IPS DF 19.7 (cell line): ENCODE data around the gene FARP1.

Experiments
- DNase-seq: peaks from one replicate; pipeline ENCODE4 v3.0.0-alpha.2; 2013; ENCODE audit warnings: low read depth, low spot score

The FARP1 gene

DNA sequence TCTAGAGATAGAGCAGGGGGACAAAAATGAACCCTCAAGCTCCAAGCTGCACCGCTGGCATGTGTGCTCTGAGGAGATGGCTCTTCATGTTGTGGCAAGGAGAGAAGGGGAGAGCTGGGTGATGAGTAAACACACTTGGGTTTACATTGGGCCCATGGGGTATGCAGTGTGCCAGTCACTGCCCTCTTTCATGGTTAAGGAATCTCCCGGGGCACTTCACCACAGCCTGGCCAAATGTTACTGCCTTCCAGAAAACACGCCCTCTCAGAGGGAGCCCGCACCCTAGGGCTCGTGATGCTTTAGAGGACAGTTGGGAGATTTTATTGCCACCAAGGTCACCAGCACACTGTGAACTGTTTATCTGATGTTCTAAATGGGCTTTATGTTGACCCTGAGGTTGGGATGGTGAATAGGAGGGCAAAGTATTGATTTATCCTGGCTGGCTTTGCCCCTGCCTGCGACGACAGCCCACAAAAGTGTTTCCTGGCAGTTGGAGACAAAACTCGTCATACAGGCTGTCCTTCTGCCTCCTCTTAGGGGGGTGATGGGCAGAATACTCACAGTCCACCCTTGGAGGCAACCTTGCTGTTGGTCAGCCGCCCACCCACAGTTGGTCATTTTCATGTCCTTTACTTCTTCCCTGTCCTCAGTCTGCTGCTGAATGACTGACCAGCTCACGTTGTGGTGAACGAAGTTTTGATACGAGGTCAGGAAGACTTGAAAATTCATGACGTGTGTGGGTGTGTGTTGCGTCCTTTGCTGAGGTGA lies 277.1 kb downstream of the FARP1 start:
- no peak for DNase-seq

DNA sequence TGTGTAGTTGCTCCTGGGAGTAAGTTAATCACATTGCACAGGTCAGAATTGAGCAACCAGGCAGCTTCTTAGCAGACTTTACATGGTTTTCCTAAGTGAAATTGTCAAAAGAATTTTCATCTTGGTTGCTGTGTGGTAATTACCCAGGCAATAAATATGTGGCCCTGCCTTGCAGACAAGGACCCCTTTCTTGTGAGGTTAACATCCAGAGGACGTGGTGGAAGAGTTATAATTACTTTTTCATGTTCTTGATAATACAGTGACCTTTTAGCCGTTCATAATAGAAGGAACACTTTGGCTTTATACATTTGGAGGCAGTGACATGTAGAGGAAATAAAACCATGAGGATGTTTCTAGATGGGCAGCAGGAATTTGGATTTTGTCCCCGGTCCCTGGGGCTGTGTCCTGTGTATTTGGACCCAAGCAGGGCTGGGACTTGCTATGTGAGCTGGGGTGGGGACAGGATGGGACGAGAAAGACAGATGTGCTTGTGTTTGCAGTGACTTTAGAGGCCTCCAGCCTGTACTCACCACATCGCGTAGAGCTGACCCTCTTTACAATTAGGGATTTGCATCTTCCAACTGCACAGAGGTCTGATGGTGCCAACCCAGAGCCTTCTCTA lies 277.8 kb downstream of the FARP1 start:
- DNase-seq, result no peak

DNA sequence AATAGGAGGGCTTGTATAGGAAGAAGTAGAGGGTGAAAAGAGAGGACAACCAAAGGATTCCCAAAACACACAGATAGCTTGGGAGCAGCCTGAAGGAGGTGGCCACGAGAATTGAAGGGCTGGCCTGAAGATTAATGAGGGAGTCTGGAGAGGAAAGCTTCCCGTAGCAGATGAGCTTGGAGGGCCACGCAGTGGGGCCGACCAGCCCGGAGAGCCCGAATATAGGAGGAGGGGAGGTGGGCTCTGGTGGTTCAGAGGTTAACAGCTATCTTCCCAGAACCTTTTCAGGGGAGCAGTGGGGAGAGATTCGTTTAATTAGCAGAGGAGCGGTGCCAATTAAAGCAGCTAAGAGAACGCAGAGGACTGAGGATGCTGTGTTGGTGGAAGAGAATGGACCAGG lies 279.2 kb downstream of the FARP1 start:
- DNase-seq, result no peak

DNA sequence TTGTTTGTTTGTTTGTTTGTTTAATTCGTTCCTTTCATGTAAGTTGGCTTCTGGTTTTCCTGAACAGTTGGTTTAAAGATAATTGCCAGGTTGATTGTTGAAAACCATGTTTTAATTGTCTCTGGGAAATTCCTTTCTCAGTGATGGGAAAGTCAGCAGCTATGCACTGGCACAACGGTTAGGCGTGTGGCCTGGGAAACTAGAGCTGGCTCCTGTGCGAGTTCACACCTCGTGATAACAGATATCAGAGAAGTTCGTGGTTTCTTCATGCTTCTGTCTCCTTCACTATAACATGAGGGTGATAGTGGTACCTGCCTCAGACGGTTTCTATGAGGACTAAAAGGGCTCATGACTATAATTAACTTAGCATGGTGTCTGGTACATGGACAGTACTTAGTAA lies 280.5 kb downstream of the FARP1 start:
- DNase-seq, result no peak

DNA sequence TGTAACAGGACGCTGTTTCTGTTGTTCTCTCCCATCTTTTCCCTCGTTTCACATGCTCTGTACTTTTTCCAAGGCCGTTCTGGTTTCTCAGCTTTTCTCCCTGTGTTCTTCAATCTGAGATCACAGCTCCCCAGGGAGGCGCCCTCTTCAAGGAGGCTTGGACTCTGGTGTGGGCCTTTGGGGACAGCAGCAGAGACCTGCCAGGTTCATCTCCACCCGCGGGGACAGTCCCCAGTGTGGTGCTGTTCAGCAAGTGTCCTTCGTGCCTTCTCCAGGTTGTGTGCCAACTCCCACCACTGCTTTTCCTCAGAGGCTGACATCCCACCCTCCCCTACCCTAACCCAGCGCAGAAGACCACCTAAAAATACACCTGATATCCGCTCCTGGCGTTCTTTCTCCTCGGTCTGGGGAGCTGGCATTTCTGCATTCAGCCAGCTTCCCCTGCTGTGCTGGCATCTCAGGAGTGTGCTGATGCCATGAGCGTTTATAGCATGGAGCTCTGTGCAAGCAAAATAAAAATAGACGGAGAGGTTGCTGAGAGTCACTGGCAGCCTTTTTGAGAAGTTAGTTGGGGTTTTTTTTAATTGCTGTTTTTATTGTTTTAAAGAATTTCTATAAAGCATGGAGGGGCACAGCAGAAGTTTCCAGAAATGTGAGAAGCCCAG lies 284.6 kb downstream of the FARP1 start:
- no peak for DNase-seq

DNA sequence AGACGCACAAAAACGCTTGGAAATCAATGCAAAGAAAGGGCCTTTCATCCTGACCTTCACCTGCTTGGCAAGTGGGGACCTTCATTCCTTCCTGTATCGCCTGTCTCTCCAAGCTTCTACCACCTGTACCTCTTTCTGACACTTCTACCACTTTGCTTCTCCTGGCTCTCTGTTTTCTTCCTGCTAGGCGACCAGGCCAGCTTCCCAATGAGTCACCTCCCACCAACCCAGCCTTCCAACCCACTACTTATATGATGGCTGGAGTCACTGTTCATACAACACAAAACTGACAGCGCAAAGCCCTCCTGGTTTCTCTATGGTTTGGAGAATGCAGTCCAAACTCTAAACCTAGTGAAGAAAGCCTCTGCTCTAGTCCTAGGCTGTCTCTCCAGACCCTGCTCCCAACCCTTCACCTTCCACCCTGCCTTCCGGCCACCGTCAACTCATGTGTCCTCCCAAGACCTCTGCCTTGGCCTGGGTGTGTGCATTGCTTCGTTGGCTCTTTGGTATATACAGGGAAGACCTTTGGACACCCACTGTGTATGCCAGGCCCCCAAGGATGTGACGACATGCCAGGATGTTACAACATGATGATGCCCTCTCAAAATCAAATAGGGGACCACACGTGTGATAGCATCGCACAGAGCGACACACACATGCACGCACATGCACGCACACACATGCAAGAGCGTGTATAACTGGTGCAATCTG lies 285.5 kb downstream of the FARP1 start:
- no peak for DNase-seq

DNA sequence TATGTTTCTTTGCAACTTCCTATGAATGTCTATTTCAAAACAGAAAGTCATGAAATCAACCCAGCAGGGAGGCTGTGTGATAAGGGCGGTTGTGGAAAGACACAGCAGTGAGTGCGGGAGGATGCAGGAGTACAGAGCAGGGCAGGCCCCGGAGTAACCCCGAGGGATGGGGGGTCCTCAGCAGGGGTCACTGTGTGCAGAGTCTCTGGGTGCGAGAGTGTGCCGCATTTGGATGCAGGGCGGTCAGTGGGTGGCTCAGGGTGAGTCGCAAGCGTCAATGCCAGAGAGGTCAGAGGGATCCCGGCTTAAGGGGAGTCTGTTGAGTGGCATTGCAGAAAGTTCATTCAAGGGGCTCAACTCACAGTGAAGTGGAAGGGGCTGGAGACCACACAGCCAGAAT lies 286.2 kb downstream of the FARP1 start:
- DNase-seq, result no peak

DNA sequence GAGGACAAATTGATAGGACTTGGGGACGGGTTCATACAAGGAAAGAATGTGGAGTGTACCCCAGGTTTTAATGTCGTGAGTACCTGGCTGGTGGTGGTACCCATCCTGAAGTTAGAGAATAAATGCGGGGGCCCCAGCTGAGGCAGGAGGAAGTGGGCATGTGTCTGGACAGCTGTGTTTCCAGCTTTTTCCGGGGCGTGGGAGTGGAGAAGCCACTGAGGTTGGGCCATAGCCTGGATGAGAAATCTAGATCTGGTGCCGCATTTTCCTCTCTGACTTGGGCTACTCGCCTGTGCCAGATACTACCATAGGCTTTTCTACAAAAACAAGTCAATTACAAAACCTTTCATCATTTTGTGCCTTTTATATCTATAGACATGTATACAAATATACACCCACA lies 286.6 kb downstream of the FARP1 start:
- DNase-seq, result no peak

DNA sequence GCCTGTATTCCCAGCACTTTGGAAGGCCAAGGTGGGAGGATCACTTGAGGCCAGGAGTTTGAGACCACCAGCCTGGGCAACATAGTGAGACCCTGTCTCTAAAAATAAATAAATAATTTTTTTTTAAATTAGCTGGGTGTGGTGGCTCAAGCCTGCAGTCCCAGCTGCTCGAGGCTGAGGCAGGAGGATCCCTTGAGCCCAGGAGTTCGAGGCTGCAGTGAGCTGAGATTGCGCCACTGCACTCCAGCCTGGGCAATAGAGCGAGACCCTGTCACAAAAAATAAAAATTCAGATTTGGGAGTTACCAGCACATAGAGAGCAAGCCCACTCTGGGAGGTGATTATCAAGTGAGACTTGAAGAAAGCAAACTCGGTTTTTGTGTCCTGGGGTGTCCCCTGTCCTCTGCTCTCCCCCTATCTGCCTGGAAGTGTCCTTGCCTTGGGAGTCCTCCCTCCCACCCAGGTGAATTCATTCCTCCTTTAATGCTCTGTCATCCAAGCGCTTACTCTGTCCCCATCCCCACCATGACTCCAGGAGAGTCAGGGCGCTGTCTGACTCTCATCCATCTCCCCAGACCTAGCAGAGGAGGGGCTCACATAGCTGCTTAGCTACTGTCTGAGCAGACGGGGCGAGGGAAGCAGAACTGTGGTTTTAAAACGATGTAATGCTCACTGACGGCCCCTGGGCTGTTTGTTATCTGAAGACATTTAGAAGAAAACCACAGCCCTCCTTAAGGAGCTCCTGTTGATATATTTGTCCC lies 287.3 kb downstream of the FARP1 start:
- DNase-seq, result no peak

DNA sequence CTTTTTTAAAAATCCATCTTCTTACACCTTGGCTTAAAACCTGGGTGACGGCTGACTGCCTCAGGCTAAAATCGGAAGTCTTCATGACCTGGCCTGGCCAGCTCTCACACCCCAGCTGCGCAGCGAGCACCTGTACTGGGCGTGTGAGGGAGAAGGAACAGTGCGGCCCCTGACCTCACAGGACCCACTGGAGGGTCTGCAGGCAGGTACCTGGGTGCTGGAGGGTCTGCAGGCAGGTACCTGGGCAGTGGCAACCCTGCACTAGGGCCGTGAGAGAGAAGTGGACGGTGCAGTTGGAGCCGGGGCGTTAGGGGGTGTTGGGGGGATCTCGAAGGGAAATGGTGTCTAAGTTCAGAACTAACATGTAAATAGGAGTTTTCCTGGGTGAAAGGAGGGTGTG lies 289.7 kb downstream of the FARP1 start:
- DNase-seq, result no peak

DNA sequence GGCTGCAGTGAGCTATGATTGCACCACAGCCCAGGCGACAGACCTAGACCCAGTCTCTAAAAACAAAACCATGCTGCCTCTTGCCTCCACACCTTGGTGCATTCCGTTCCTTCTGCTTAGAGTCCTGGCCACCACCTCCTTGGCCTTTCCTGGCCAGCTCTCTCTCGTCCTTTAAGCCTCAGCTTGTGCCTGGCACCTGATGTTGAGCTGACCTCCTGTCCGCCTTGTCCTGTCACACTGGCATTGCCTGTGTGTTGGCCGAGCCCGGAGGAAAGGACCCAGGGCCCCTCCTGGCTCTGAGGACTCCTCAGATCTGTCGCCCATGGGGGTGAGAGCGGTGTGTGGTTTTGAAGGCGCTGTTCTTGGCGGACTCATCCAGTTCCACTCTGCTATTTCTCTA lies 290.8 kb downstream of the FARP1 start:
- DNase-seq, result no peak

DNA sequence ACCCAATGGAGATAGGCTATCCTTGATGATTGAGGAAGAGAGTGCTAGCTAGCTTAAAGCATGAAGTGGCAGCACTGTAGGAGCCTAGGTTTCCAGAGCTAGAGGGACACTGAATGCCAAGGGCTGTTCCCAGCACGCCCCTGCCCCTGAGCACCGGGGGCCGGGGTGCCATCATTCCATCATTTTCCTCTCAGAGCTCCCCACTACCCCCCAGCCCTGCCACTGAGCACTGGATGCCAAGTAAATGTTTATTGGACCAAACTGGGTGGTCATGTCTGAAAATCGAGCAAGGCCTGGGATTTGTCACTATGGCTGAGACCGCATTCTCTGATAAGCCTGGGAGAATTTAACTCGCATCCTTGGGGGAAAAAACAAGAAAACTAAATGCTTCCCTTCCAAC lies 291.2 kb downstream of the FARP1 start:
- DNase-seq, result no peak

DNA sequence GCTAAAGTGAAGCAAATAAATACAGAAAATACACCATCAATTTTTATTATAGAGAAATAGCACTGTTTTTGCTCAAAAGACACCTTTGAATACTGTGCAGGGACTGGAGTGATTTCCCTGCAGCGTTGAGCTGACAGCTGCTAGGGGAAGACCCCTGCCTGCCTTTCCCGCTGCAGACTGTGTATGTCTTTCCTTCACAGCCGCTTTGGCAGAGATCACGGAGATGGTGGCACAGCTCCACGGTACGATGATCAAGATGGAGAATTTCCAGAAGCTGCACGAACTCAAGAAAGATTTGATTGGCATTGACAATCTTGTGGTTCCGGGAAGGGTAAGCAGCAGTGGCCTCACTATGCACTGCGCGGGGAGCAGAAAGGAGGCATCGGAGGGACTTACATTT lies 292.5 kb downstream of the FARP1 start:
- DNase-seq, result no peak

DNA sequence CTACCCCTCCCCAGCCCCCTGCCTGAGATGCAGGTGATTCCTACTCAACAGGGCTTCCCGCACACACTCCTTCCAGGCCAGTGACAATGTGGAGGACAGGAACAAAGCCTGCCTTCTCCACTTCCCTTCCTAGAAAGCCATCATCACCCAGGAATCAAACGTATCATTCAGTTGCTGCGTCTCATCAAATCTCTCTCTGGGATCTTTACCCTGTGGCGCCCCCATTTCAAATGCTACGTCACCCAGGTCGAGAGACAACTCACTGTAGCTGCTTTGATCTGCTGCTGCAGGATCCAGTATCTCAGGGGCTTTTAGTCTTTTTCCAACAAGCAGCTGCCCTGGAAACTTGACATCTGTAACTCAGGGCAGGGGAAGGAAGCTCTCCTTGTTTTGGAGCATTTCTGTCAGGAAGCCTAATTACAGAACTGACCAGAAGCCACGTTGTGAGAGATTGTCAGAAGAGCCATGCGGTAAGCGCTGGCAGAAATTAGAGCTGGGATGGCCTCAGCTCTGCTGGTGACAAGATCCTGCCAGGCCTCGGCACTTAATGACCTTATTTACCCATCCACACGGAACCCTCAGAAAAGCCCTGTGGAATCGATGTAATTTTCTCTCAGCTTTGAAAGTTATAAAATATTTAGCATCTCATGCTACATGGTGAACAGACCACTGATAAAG lies 293.5 kb downstream of the FARP1 start:
- DNase-seq, result no peak

DNA sequence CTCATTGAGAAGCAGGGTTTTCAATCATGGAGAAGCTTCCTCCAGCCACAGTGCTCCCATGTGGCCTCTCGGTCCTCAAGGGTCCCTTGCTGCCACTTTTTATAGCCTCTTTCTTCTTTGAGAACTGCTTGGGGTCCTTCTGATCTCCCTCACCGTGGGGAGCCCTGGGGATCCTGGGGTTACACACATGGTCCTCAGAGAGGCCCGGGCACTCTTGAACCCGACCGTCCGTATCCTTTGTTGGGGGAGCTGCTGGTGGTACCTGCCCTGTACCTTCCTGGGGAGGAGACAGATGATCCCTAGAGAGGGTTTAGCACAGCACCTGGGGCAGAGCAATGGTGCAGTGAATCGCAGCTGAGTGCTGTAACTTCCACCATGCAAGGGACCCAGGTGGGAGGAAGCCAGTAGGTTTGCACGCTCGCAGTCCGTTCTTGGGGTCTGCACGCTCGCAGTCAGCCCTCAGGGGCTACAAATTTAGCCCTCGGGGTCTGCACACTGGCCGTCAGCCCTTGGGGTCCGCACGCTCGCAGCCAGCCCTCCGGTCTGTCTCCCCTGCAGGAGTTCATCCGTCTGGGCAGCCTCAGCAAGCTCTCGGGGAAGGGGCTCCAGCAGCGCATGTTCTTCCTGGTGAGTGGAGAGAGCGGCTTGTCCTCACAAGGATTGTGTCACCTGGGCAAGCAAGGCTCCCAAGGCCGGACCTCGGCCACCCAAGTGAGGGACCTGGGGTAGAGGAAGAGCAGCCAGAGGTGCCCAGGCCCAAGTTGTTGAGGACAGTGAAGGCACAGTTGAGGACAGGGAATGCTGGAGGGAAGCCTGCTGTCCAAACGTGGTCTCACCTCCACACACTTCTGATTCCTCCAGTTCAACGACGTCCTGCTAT lies 295.6 kb downstream of the FARP1 start:
- no peak for DNase-seq

DNA sequence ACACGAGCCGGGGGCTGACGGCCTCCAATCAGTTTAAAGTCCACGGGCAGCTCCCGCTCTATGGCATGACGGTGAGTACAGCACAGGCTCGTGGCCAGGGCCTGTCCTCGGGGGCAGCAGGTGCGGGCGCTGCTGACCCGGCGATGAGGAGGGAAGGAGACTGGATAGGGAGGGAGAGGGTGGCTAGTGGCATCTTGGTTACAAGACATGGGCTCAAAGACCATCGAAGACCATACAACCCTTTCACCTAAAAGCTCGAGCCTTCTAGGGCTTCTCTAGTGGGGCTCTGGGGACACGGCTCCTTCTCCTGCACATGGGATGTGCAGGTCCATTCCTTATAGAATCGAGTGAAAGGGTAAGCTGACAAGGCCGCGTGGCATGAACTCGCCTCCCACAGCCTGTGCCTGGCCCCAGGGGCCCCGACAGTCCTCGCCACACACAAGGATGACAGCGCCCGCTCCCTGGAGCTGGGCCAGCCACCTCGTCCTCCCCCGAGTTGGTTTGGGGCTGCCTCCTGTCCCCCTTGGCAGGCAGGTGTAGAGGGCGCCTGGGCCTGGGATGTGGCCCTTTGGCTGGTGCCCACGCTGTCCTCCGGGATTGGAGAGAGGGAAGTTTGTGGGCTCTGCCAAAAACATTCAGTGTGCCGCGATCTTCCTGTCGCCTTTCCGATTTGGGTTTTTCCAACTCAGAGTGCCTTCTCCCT lies 296.4 kb downstream of the FARP1 start:
- DNase-seq, result no peak

DNA sequence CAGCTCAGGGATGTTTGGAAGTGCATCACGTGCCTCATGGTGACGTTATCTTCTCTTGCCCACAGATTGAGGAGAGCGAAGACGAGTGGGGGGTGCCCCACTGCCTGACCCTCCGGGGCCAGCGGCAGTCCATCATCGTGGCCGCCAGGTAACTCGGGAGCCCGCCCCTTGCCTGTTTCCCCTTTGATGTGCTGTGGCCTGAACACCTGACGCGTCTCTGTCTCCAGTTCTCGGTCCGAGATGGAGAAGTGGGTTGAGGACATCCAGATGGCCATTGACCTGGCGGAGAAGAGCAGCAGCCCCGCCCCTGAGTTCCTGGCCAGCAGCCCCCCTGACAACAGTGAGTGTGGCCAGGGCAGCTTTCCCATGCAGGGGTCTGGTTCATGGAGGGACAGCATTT lies 297.0 kb downstream of the FARP1 start:
- DNase-seq, result no peak

DNA sequence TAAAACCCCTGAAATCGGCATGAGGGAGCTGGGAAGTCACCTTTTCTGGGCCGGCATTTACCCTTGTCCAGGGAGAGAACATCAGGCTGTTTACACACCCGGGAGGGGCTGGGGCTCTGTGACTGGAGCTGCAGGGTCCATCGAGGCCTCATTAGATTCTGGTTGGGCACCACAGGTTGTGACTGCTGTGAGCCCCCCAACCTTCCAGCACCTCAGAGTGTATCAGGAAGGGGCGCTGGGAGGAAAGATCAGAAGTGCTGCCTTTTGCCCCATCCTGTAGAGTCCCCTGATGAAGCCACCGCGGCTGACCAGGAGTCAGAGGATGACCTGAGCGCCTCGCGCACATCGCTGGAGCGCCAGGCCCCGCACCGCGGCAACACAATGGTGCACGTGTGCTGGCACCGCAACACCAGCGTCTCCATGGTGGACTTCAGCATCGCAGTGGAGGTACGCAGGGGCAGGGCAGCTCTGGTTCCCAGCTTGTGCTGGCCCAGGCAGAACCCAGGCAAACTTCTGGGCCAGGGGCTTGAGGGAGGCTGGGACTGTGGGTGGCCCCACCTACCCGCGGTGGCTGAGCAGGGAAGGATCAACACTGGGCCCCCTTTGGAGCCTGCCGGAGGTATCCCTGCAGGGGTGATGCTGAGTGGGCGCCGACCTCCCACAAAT lies 297.6 kb downstream of the FARP1 start:
- no peak for DNase-seq
